ENCODE measurements around the gene FBXO10. TPM values are rescaled to one million over a fixed set of nuclear protein-coding genes. Genes with fewer than 3 reads are reported as not detected.
A peak's percentile ranks its signal among the peaks of the same experiment; 100 is the strongest.

Gene FBXO10
- total RNA-seq, 1 experiment from 2014 or later = 14.0 TPM

- no peak for TF ChIP-seq ZNF138 (CRISPR knock-in tag; conservative IDR thresholded peaks at IDR 0.05)
- no peak for TF ChIP-seq ZNF416 (CRISPR knock-in tag; IDR thresholded peaks at IDR 0.05)
- TF ChIP-seq CREB1 (CRISPR knock-in tag; IDR thresholded peaks at IDR 0.05) = no peak
- TF ChIP-seq, protein P1, sequence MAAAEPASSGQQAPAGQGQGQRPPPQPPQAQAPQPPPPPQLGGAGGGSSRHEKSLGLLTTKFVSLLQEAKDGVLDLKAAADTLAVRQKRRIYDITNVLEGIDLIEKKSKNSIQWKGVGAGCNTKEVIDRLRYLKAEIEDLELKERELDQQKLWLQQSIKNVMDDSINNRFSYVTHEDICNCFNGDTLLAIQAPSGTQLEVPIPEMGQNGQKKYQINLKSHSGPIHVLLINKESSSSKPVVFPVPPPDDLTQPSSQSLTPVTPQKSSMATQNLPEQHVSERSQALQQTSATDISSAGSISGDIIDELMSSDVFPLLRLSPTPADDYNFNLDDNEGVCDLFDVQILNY (CRISPR knock-in tag; IDR thresholded peaks at IDR 0.05) = peak; percentile 91
- no peak for TF ChIP-seq PREB (CRISPR knock-in tag; IDR thresholded peaks at IDR 0.05; ENCODE audit: borderline replicate concordance)
- TF ChIP-seq ZNF396 (CRISPR knock-in tag; IDR thresholded peaks at IDR 0.05; ENCODE audit: borderline replicate concordance) = no peak
- TF ChIP-seq, protein P2, sequence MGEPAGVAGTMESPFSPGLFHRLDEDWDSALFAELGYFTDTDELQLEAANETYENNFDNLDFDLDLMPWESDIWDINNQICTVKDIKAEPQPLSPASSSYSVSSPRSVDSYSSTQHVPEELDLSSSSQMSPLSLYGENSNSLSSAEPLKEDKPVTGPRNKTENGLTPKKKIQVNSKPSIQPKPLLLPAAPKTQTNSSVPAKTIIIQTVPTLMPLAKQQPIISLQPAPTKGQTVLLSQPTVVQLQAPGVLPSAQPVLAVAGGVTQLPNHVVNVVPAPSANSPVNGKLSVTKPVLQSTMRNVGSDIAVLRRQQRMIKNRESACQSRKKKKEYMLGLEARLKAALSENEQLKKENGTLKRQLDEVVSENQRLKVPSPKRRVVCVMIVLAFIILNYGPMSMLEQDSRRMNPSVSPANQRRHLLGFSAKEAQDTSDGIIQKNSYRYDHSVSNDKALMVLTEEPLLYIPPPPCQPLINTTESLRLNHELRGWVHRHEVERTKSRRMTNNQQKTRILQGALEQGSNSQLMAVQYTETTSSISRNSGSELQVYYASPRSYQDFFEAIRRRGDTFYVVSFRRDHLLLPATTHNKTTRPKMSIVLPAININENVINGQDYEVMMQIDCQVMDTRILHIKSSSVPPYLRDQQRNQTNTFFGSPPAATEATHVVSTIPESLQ (CRISPR knock-in tag; IDR thresholded peaks at IDR 0.05) = no peak
- TF ChIP-seq ZNF263 (CRISPR knock-in tag; IDR thresholded peaks at IDR 0.05; ENCODE audit: low read depth) = peak; percentile 36; the same call in 1 of the 2 replicates
- TF ChIP-seq SP1 (CRISPR knock-in tag; conservative IDR thresholded peaks at IDR 0.05) = peak; percentile 70; the same call in 1 of the 2 replicates
- TF ChIP-seq CBFB (CRISPR knock-in tag; IDR thresholded peaks at IDR 0.05; ENCODE audit: low read depth) = 0 out of 2 replicates have a peak, but pooled peaks have one; percentile 40
- no peak for TF ChIP-seq ZNF671 (CRISPR knock-in tag; IDR thresholded peaks at IDR 0.05)
- no peak for TF ChIP-seq JUN (CRISPR knock-in tag; IDR thresholded peaks at IDR 0.05)
- TF ChIP-seq CREM (CRISPR knock-in tag; IDR thresholded peaks at IDR 0.05) = peak; percentile 88
- TF ChIP-seq, protein P3, sequence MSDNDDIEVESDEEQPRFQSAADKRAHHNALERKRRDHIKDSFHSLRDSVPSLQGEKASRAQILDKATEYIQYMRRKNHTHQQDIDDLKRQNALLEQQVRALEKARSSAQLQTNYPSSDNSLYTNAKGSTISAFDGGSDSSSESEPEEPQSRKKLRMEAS (CRISPR knock-in tag; IDR thresholded peaks at IDR 0.05) = peak; percentile 72
- TF ChIP-seq ZNF121 (CRISPR knock-in tag; IDR thresholded peaks at IDR 0.05) = no peak
- TF ChIP-seq IRF2 (CRISPR knock-in tag; IDR thresholded peaks at IDR 0.05; ENCODE audit: borderline replicate concordance, low read depth) = no peak
Measured at GRCh38 chr9:37575921-37576721, at the start of gene FBXO10 (continued).

GRCh38 chr9:37625758-37626147, 49.6 kb upstream of the FBXO10 start:
- Mint-ChIP-seq H3K27me3 (ENCODE audit: low read depth) (no peaks in the 10 kb centered on the region; the same call in 1 of the 2 replicates), H3K36me3 (no peaks in the 10 kb centered on the region), H3K4me1 (peaks cover 26% of the 10 kb centered on the region), H3K9me3 (no peaks in the 10 kb centered on the region), H3K4me3 (no peak overlapping the region), H3K27ac (no peak overlapping the region)
- DNase-seq (ENCODE audit: low spot score) (no peak), ATAC-seq (no peak)
- TF ChIP-seq, protein P1 (CRISPR knock-in tag; IDR thresholded peaks at IDR 0.05) = no peak
- CTCF ChIA-PET = interaction anchor here (0.6 to 4.2 kb wide), 2 partner anchors 43 to 634 kb away, joined by 7 to 16 read pairs; no protein-coding TSS in a partner anchor
- POLR2A ChIA-PET = interaction anchor here (0.9 kb wide), 1 partner anchor 140 kb away, joined by 3 read pairs; the partner anchor contains the start of gene POLR1E

DNA sequence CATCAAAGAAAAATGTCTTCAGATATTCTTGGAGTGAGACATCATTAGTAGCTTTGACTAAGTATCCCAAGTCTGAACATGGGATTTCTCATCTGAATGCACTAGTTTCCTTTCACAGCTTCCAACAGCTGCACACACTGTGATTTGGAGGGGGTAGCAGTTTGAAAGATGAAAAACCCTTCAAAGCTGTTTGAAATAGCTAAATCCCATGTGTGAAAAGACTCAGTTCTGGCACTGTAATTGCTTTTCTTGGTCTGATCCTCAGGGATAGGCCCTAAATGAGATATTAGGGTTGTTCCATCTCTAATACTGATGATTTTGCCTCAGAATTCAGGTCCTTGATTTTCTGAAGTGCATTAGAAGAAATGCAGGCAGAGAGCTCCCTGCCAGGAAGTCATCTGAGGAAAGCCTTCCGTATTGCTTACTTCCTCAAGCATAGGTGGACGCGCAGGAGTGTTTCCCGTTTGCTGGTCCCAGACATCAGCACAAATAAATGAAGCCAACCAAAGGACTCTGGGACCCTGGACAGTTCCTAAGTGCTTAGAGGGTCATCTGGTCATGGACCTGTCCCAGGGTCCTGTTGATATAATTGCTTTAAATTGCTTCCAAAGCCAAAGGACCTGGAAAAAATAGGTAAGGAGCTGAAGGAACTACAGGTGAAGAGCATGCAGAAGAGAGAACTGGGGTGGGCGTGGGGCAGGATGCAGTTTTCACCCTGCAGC, 49.0 kb upstream of the FBXO10 start:
- Mint-ChIP-seq H3K36me3 (no peaks in the 10 kb centered on the region), H3K27me3 (ENCODE audit: low read depth) (no peaks in the 10 kb centered on the region; the same call in 1 of the 2 replicates), H3K27ac (no peak overlapping the region), H3K4me1 (peaks cover 26% of the 10 kb centered on the region), H3K9me3 (no peaks in the 10 kb centered on the region), H3K4me3 (no peak overlapping the region)
- ChIA-PET POLR2A (interaction anchor here (0.9 kb wide), 1 partner anchor 139 kb away, joined by 3 read pairs; the partner anchor contains the start of gene POLR1E), CTCF (interaction anchor here (4.2 kb wide), 1 partner anchor 43 kb away, joined by 16 read pairs; no protein-coding TSS in a partner anchor)
- ATAC-seq = no peak
- DNase-seq (ENCODE audit: low spot score) = no peak
- TF ChIP-seq, protein P4, sequence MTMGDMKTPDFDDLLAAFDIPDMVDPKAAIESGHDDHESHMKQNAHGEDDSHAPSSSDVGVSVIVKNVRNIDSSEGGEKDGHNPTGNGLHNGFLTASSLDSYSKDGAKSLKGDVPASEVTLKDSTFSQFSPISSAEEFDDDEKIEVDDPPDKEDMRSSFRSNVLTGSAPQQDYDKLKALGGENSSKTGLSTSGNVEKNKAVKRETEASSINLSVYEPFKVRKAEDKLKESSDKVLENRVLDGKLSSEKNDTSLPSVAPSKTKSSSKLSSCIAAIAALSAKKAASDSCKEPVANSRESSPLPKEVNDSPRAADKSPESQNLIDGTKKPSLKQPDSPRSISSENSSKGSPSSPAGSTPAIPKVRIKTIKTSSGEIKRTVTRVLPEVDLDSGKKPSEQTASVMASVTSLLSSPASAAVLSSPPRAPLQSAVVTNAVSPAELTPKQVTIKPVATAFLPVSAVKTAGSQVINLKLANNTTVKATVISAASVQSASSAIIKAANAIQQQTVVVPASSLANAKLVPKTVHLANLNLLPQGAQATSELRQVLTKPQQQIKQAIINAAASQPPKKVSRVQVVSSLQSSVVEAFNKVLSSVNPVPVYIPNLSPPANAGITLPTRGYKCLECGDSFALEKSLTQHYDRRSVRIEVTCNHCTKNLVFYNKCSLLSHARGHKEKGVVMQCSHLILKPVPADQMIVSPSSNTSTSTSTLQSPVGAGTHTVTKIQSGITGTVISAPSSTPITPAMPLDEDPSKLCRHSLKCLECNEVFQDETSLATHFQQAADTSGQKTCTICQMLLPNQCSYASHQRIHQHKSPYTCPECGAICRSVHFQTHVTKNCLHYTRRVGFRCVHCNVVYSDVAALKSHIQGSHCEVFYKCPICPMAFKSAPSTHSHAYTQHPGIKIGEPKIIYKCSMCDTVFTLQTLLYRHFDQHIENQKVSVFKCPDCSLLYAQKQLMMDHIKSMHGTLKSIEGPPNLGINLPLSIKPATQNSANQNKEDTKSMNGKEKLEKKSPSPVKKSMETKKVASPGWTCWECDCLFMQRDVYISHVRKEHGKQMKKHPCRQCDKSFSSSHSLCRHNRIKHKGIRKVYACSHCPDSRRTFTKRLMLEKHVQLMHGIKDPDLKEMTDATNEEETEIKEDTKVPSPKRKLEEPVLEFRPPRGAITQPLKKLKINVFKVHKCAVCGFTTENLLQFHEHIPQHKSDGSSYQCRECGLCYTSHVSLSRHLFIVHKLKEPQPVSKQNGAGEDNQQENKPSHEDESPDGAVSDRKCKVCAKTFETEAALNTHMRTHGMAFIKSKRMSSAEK (CRISPR knock-in tag; IDR thresholded peaks at IDR 0.05; ENCODE audit: borderline replicate concordance) = no peak
- TF ChIP-seq ZNF138 (CRISPR knock-in tag; conservative IDR thresholded peaks at IDR 0.05) (no peak), ZBTB43 (CRISPR knock-in tag; IDR thresholded peaks at IDR 0.05) (no peak), NR3C1 (CRISPR knock-in tag; conservative IDR thresholded peaks at IDR 0.05; ENCODE audit: low read depth) (no peak), ZBTB21 (CRISPR knock-in tag; IDR thresholded peaks at IDR 0.05; ENCODE audit: borderline replicate concordance) (no peak)

Measured in WTC11 (cell line).